Endothelial cell (in vitro differentiated cells): Measurements from ENCODE around the gene GPS1. TPM values are rescaled to one million over a fixed set of nuclear protein-coding genes. Genes with fewer than 3 reads are reported as not detected.

Experiments used
- DNase-seq: peaks from one replicate; pipeline ENCODE4 v3.0.0; 2021; ENCODE audit warnings: low spot score
- H3K27ac Mint-ChIP-seq: one replicate; pipeline ENCODE4 v1.8.0; 2021; ENCODE audit warnings: mixed read lengths, inconsistent platforms; ENCODE audit not compliant: unreplicated experiment
- H3K27me3 Mint-ChIP-seq: one replicate; pipeline ENCODE4 v1.8.0; 2021; ENCODE audit warnings: mild to moderate bottlenecking, moderate library complexity, mixed read lengths, inconsistent platforms; ENCODE audit not compliant: unreplicated experiment
- H3K36me3 Mint-ChIP-seq: one replicate; pipeline ENCODE4 v1.8.0; 2021; ENCODE audit warnings: mild to moderate bottlenecking, low read depth, mixed read lengths, inconsistent platforms; ENCODE audit not compliant: unreplicated experiment
- H3K4me1 Mint-ChIP-seq: one replicate; pipeline ENCODE4 v1.8.0; 2021; ENCODE audit warnings: mild to moderate bottlenecking, mixed read lengths, inconsistent platforms; ENCODE audit not compliant: unreplicated experiment
- H3K4me3 Mint-ChIP-seq: one replicate; pipeline ENCODE4 v1.8.0; 2021; ENCODE audit warnings: mild to moderate bottlenecking, mixed read lengths, inconsistent platforms; ENCODE audit not compliant: unreplicated experiment
- H3K9me3 Mint-ChIP-seq: one replicate; pipeline ENCODE4 v1.8.0; 2021; ENCODE audit warnings: mixed read lengths, inconsistent platforms; ENCODE audit not compliant: unreplicated experiment
- total RNA-seq: library from RNA; stranded (reverse); fragmentation: NEBNext Ultra II Directional; extraction: Animal tissue kit (Norgen Biotek cat#: 25700); gene quantifications from one replicate; pipeline ENCODE4 v1.2.1, GENCODE V29; 2021; ENCODE audit not compliant: unreplicated experiment
- TF ChIP-seq, protein P1 (sequence below): fragments of 200-600 bp; sonication (generic); IDR thresholded peaks from one replicate; pipeline ENCODE4 v1.5.0; 2021; ENCODE audit warnings: antibody characterized with exemption; ENCODE audit not compliant: unreplicated experiment

Gene GPS1
- total RNA-seq, 1 donor from 2014 or later: 80.0 TPM

DNA sequence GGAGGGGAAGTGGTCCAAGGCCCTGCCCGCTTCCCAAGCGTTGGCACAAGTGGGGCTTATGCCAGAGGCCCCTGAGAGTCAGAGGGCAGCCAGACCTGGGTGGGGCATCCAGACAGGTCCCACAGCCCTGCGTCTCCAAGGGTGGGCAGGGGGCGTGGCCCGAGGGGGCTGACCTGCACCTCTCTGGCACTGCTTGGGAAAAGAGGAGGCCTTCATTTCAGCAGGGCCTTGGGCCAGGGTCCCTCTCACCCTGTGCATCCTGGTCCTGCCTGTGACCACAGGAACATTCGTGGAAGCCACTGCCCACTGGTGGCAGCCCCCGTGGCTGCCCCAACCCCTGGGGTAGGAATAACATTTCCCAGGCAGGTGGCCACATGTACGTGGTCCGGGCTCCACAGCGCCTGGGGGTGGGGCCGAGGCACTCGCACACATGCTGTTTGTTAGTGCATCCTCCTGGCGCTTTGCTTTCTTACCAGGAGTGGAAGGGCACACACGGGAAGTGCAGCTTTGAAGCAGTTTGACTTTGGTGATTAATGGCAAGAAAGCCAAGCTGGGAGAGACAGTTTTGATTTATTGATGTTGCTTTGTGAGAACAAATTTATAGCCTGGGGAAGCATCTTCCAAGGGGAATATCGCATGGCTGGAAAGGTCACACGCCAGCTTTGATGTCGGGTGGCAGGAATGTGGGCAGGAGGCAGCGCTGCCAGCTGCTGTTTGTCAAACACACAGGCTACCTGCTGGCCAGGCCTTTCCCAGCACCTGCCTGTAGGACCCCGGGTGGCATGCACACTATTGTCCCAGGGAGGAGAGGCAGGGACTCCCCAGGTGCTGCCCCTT is 33.3 kb upstream of the GPS1 start:
- Mint-ChIP-seq H3K4me3 (no peak overlapping the region), H3K27ac (no peak overlapping the region)

GRCh38 chr17:82018989-82019689 is 32.6 kb upstream of the GPS1 start:
- H3K36me3 Mint-ChIP-seq: peaks cover 4% of the 10 kb centered on the region
- peaks cover 3% of the 10 kb centered on the region for H3K27me3 Mint-ChIP-seq
- no peaks in the 10 kb centered on the region for H3K9me3 Mint-ChIP-seq
- no peak for DNase-seq
- TF ChIP-seq, protein P1, sequence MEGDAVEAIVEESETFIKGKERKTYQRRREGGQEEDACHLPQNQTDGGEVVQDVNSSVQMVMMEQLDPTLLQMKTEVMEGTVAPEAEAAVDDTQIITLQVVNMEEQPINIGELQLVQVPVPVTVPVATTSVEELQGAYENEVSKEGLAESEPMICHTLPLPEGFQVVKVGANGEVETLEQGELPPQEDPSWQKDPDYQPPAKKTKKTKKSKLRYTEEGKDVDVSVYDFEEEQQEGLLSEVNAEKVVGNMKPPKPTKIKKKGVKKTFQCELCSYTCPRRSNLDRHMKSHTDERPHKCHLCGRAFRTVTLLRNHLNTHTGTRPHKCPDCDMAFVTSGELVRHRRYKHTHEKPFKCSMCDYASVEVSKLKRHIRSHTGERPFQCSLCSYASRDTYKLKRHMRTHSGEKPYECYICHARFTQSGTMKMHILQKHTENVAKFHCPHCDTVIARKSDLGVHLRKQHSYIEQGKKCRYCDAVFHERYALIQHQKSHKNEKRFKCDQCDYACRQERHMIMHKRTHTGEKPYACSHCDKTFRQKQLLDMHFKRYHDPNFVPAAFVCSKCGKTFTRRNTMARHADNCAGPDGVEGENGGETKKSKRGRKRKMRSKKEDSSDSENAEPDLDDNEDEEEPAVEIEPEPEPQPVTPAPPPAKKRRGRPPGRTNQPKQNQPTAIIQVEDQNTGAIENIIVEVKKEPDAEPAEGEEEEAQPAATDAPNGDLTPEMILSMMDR: no peak
- no peak overlapping the region for H3K4me3 Mint-ChIP-seq
- peaks cover 5% of the 10 kb centered on the region for H3K4me1 Mint-ChIP-seq
- no peak overlapping the region for H3K27ac Mint-ChIP-seq

More for the DNA sequence above, 33.3 kb upstream of the GPS1 start:
- Mint-ChIP-seq H3K36me3 (peaks cover 4% of the 10 kb centered on the region), H3K27me3 (peaks cover 3% of the 10 kb centered on the region), H3K4me1 (peaks cover 5% of the 10 kb centered on the region), H3K9me3 (no peaks in the 10 kb centered on the region)
- TF ChIP-seq, protein P1: no peak
- no peak for DNase-seq

DNA sequence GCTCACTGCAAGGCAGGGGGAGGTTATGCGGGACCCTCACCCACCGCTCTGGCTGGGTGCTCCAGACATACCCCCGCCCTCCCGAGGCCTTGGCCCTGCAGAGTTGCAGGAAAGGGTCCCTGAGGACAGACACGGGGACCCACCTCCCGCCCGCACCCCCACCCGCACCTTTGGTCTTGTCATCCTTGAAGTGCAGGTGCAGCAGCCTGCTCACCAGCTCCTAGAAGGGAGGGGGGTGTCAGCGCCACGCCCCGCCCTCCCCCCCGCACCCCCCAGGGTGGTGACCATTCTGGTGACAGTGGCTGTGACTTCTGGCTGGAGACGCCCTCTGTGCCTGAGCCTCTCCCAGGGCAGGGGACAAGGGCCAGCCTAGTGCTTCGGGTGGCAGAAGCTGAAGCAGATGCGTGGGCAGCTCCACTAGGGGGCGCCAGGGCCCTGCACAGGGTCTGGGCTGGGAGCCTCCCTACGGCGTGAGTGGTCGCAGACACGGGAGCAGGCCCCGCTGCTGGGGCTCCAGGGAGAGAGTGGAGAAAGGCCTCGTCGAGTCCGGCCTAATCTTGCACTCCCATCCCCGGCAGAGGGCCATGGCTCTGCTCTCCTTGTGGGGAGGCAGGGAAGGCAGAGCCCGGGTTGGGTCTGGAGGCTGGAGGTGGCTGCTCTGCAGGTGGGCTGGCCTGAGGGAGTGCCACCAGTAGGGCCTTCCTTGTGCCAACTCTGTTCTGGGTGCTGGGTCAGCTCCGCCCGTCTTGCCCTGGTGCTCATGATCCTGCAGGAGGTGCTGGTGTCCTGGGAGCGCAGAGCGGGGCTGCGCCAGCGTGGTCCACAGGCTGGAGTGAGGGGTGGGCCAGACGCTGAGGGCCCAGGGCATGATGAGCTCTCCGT is 31.8 kb upstream of the GPS1 start:
- no peak overlapping the region for H3K4me3 Mint-ChIP-seq
- peaks cover 3% of the 10 kb centered on the region for H3K27me3 Mint-ChIP-seq
- H3K9me3 Mint-ChIP-seq: no peaks in the 10 kb centered on the region
- DNase-seq: peak; percentile 84
- no peak overlapping the region for H3K27ac Mint-ChIP-seq
- peaks cover 5% of the 10 kb centered on the region for H3K4me1 Mint-ChIP-seq
- TF ChIP-seq, protein P1: peak; percentile 78
- peaks cover 4% of the 10 kb centered on the region for H3K36me3 Mint-ChIP-seq

GRCh38 chr17:82020572-82021106 is 31.1 kb upstream of the GPS1 start:
- TF ChIP-seq, protein P1: no peak
- H3K9me3 Mint-ChIP-seq: no peaks in the 10 kb centered on the region

More at GRCh38 chr17:82020572-82021106, 31.1 kb upstream of the GPS1 start:
- peaks cover 4% of the 10 kb centered on the region for H3K36me3 Mint-ChIP-seq
- peak overlapping the region; percentile 82 for H3K4me3 Mint-ChIP-seq
- H3K4me1 Mint-ChIP-seq: peaks cover 5% of the 10 kb centered on the region
- H3K27me3 Mint-ChIP-seq: peaks cover 3% of the 10 kb centered on the region
- no peak for DNase-seq
- H3K27ac Mint-ChIP-seq: no peak overlapping the region
